SK-N-SH (cell line): Measurements from ENCODE around the gene TRAPPC8. TPM values are rescaled to one million over a fixed set of nuclear protein-coding genes. Genes with fewer than 3 reads are reported as not detected.

Experiments used
- CTCF ChIA-PET: fragments of 300-600, 350-600 bp; formaldehyde crosslinking; extraction: SDS; loops from one replicate; lab custom pipeline; 2021; lab: Yijun Ruan, JAX
- POLR2A ChIA-PET: fragments of 350-600 bp; sonication (Branson Sonifier 250); formaldehyde crosslinking; extraction: SDS; loops from one replicate; lab custom pipeline; 2020; ENCODE audit warnings: antibody characterized with exemption, inconsistent platforms; lab: Yijun Ruan, JAX
- DNase-seq: peaks from one replicate; pipeline ENCODE4 v3.0.0; 2012
- H2AFZ ChIP-seq: fragments of 200-600 bp; sonication (generic); 2 replicates; pipeline ENCODE4 v1.8.1; 2016; ENCODE audit warnings: antibody characterized with exemption, mild to moderate bottlenecking, low read depth
- H3F3A ChIP-seq: fragments of 200-600 bp; sonication (generic); replicated peaks from 2 replicates; pipeline ENCODE3; 2016; ENCODE audit warnings: antibody characterized with exemption, mild to moderate bottlenecking; ENCODE audit not compliant: insufficient read depth
- H3K27ac ChIP-seq, 2 experiments: fragments of 200-500 bp in 1 of 2; fragments of 200-600 bp in 1 of 2; sonication (Bioruptor generic) in 1 of 2; sonication (generic), shearing (Covaris generic) in 1 of 2; 2 replicates each; pipeline versions ENCODE4 v1.5.1 to v1.6.1; 2014 to 2016; ENCODE audit warnings: low read depth in 2 of 2, inconsistent platforms in 1 of 2, low read length in 1 of 2, mild to moderate bottlenecking in 1 of 2, mixed read lengths in 1 of 2
- H3K27me3 ChIP-seq: fragments of 200-600 bp; sonication (generic), shearing (Covaris generic); 2 replicates; pipeline ENCODE4 v1.6.1; 2016; ENCODE audit warnings: mixed run types; ENCODE audit not compliant: insufficient read depth
- H3K36me3 ChIP-seq, 2 experiments: fragments of 200-500 bp in 1 of 2; fragments of 200-600 bp in 1 of 2; sonication (Bioruptor generic) in 1 of 2; sonication (generic) in 1 of 2; replicated peaks in 1 of 2; 2 replicates each; pipeline versions ENCODE3 to v1.5.1; 2014 to 2016; ENCODE audit warnings: low read length in 1 of 2, mild to moderate bottlenecking in 1 of 2; ENCODE audit not compliant: insufficient read depth in 2 of 2, control insufficient read depth in 1 of 2
- H3K4me1 ChIP-seq, 2 experiments: fragments of 200-500 bp in 1 of 2; fragments of 200-600 bp in 1 of 2; sonication (Bioruptor generic) in 1 of 2; sonication (generic), shearing (Covaris generic) in 1 of 2; 2 replicates each; pipeline versions ENCODE4 v1.5.1 to v1.6.1; 2014 to 2016; ENCODE audit warnings: low read depth in 1 of 2, low read length in 1 of 2, mixed run types in 1 of 2; ENCODE audit not compliant: insufficient read depth in 2 of 2, control insufficient read depth in 1 of 2
- H3K4me2 ChIP-seq: fragments of 200-600 bp; sonication (generic), shearing (Covaris generic); 2 replicates; pipeline ENCODE4 v1.6.1; 2017; ENCODE audit warnings: mixed run types
- H3K4me3 ChIP-seq, 2 experiments: fragments of 200-500 bp in 1 of 2; fragments of 200-600 bp in 1 of 2; sonication (Bioruptor generic) in 1 of 2; sonication (generic), shearing (Covaris generic) in 1 of 2; 2 replicates each; pipeline versions ENCODE4 v1.5.1 to v1.8.1; 2014 to 2016; ENCODE audit warnings: low read depth in 2 of 2, inconsistent platforms in 1 of 2, low read length in 1 of 2, mild to moderate bottlenecking in 1 of 2, mixed read lengths in 1 of 2, moderate library complexity in 1 of 2
- H3K79me2 ChIP-seq: fragments of 200-600 bp; sonication (generic); 2 replicates; pipeline ENCODE4 v1.8.1; 2017; ENCODE audit warnings: mild to moderate bottlenecking; ENCODE audit not compliant: insufficient read depth
- H3K9ac ChIP-seq: fragments of 200-600 bp; sonication (generic); 2 replicates; pipeline ENCODE4 v1.6.1; 2017; ENCODE audit warnings: mixed run types
- H3K9me2 ChIP-seq: fragments of 200-600 bp; sonication (generic); 2 replicates; pipeline ENCODE4 v1.6.1; 2017; ENCODE audit warnings: mixed run types
- H3K9me3 ChIP-seq: fragments of 200-600 bp; sonication (generic); 2 replicates; pipeline ENCODE4 v1.6.1; 2017; ENCODE audit warnings: mixed run types, mild to moderate bottlenecking, moderate library complexity
- H4K20me1 ChIP-seq: fragments of 200-600 bp; sonication (generic); 2 replicates; pipeline ENCODE4 v1.6.1; 2017; ENCODE audit warnings: mild to moderate bottlenecking, mixed run types; ENCODE audit not compliant: insufficient read depth
- CHD2 ChIP-seq: fragments of 150-350 bp; IDR thresholded peaks from 2 replicates; pipeline ENCODE4 v1.6.1; 2018; ENCODE audit warnings: low read length; ENCODE audit not compliant: partially characterized antibody
- ELF1 ChIP-seq: IDR thresholded peaks from 2 replicates; pipeline ENCODE4 v1.4.0; 2012
- EZH2phosphoT487 ChIP-seq: fragments of 200-600 bp; sonication (generic); IDR thresholded peaks from 2 replicates; pipeline ENCODE4 v1.6.1; 2017; ENCODE audit warnings: low read depth, mixed run types, mild to moderate bottlenecking, antibody characterized with exemption, moderate library complexity, borderline replicate concordance
- FOXJ3 ChIP-seq: sonication (generic); formaldehyde crosslinking; IDR thresholded peaks from 2 replicates; pipeline ENCODE4 v1.5.1; 2020; ENCODE audit warnings: mild to moderate bottlenecking, missing genetic modification reagents
- MEF2A ChIP-seq: IDR thresholded peaks from 2 replicates; pipeline ENCODE4 v1.4.0; 2012; ENCODE audit warnings: low read depth, borderline replicate concordance
- MXI1 ChIP-seq: IDR thresholded peaks from 2 replicates; pipeline ENCODE4 v1.6.1; 2012; ENCODE audit warnings: mild to moderate bottlenecking, low read depth, low read length, improper control_type of control experiment
- NFIC ChIP-seq: IDR thresholded peaks from 2 replicates; pipeline ENCODE4 v1.4.0; 2012; ENCODE audit warnings: borderline replicate concordance
- NRF1 ChIP-seq: IDR thresholded peaks from 2 replicates; pipeline ENCODE4 v1.6.1; 2012; ENCODE audit warnings: low read depth, mild to moderate bottlenecking, low read length
- POLR2AphosphoS5 ChIP-seq: IDR thresholded peaks from 2 replicates; pipeline ENCODE4 v1.6.1; 2012; ENCODE audit warnings: low read depth, low read length
- RAD21 ChIP-seq: IDR thresholded peaks from 2 replicates; pipeline ENCODE4 v1.6.1; 2012; ENCODE audit warnings: mild to moderate bottlenecking, low read length
- RXRA ChIP-seq: IDR thresholded peaks from 2 replicates; pipeline ENCODE4 v1.4.0; 2012; ENCODE audit warnings: low read depth, mild to moderate bottlenecking, borderline replicate concordance
- SIN3A ChIP-seq: IDR thresholded peaks from 2 replicates; pipeline ENCODE4 v1.6.1; 2012; ENCODE audit warnings: low read depth, mild to moderate bottlenecking, low read length, moderate library complexity, borderline replicate concordance
- TAF1 ChIP-seq: IDR thresholded peaks from 2 replicates; pipeline ENCODE4 v1.6.1; 2012; ENCODE audit warnings: low read depth, mild to moderate bottlenecking, low read length, moderate library complexity, borderline replicate concordance
- YY1 ChIP-seq: IDR thresholded peaks from 2 replicates; pipeline ENCODE4 v1.4.0; 2012; ENCODE audit warnings: low read depth, mild to moderate bottlenecking
- WGBS: methylation state at CpG from one replicate; pipeline ENCODE4 v1.1.6; 2017; ENCODE audit warnings: low lambda C conversion rate; 5-methylcytosine and 5-hydroxymethylcytosine counted together
- polyA plus RNA-seq, 3 experiments: library from polyadenylated mRNA; depleted of rRNA; stranded (reverse); fragments of >200 nt; gene quantifications; 2 replicates each; pipeline ENCODE4 v1.2.3, GENCODE V29; 2012
- TF ChIP-seq, protein P1 (sequence below): IDR thresholded peaks from 2 replicates; pipeline ENCODE4; 2012
- TF ChIP-seq, protein P2 (sequence below): IDR thresholded peaks from 2 replicates; pipeline ENCODE4 v1.6.1; 2012; ENCODE audit warnings: mild to moderate bottlenecking, low read depth, low read length, moderate library complexity
- TF ChIP-seq, protein P3 (sequence below): IDR thresholded peaks from 2 replicates; pipeline ENCODE4 v1.4.0; 2012; ENCODE audit warnings: low read depth
- TF ChIP-seq, protein P4 (sequence below): IDR thresholded peaks from 2 replicates; pipeline ENCODE4 v1.4.0; 2012; ENCODE audit warnings: low read depth, borderline replicate concordance
- TF ChIP-seq, protein P5 (sequence below): fragments of 150-350 bp; IDR thresholded peaks from 2 replicates; pipeline ENCODE4 v1.6.1; 2017; ENCODE audit warnings: antibody characterized with exemption, low read length, low read depth, borderline replicate concordance

Gene TRAPPC8
- polyA plus RNA-seq, 1 of the 3 experiments (the other 2 are of a cell fraction) = 14.9 TPM

DNA sequence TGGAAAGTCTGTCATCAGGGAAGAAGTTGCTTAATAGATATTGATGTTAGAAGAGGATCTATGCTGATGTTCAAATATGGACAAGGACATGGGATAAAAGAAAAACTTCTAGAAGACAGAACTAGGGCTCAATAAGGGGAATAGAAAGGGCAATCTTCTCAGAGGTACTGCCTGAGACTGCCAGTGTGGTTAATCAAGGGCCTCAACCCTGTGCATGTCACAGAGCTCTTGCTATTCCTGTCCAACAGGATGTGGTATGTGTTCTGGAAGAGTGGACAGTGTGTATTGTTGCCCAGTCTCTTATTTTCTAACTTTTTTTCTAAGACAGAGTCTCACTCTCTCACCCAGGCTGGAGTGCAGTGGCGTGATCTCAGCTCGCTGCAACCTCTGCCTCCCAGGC is 47.9 kb upstream of the TRAPPC8 start:
- Histone ChIP-seq H4K20me1 (no peaks in the 10 kb centered on the region), H3K36me3 (no peaks in the 10 kb centered on the region)
- WGBS = 57% methylated on average over 2 of the region's 2 CpGs
- CTCF ChIA-PET = no interaction called here
- TF ChIP-seq, protein P1, sequence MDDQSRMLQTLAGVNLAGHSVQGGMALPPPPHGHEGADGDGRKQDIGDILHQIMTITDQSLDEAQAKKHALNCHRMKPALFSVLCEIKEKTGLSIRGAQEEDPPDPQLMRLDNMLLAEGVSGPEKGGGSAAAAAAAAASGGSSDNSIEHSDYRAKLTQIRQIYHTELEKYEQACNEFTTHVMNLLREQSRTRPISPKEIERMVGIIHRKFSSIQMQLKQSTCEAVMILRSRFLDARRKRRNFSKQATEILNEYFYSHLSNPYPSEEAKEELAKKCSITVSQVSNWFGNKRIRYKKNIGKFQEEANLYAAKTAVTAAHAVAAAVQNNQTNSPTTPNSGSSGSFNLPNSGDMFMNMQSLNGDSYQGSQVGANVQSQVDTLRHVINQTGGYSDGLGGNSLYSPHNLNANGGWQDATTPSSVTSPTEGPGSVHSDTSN = no peak
- TF ChIP-seq TAF1 (no peak), NFIC (no peak), RAD21 (no peak), EZH2phosphoT487 (no peak), POLR2AphosphoS5 (no peak), YY1 (no peak), FOXJ3 (no peak), RXRA (no peak)
- TF ChIP-seq, protein P2, sequence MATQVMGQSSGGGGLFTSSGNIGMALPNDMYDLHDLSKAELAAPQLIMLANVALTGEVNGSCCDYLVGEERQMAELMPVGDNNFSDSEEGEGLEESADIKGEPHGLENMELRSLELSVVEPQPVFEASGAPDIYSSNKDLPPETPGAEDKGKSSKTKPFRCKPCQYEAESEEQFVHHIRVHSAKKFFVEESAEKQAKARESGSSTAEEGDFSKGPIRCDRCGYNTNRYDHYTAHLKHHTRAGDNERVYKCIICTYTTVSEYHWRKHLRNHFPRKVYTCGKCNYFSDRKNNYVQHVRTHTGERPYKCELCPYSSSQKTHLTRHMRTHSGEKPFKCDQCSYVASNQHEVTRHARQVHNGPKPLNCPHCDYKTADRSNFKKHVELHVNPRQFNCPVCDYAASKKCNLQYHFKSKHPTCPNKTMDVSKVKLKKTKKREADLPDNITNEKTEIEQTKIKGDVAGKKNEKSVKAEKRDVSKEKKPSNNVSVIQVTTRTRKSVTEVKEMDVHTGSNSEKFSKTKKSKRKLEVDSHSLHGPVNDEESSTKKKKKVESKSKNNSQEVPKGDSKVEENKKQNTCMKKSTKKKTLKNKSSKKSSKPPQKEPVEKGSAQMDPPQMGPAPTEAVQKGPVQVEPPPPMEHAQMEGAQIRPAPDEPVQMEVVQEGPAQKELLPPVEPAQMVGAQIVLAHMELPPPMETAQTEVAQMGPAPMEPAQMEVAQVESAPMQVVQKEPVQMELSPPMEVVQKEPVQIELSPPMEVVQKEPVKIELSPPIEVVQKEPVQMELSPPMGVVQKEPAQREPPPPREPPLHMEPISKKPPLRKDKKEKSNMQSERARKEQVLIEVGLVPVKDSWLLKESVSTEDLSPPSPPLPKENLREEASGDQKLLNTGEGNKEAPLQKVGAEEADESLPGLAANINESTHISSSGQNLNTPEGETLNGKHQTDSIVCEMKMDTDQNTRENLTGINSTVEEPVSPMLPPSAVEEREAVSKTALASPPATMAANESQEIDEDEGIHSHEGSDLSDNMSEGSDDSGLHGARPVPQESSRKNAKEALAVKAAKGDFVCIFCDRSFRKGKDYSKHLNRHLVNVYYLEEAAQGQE = no peak
- TF ChIP-seq, protein P3, sequence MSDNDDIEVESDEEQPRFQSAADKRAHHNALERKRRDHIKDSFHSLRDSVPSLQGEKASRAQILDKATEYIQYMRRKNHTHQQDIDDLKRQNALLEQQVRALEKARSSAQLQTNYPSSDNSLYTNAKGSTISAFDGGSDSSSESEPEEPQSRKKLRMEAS = no peak
- TF ChIP-seq, protein P4, sequence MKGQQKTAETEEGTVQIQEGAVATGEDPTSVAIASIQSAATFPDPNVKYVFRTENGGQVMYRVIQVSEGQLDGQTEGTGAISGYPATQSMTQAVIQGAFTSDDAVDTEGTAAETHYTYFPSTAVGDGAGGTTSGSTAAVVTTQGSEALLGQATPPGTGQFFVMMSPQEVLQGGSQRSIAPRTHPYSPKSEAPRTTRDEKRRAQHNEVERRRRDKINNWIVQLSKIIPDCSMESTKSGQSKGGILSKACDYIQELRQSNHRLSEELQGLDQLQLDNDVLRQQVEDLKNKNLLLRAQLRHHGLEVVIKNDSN = no peak
- TF ChIP-seq, all 33 proteins: peak for 0
- Histone ChIP-seq H3K4me1 (no peaks in the 10 kb centered on the region), H3K9me3 (no peaks in the 10 kb centered on the region), H3F3A (no peaks in the 10 kb centered on the region), H3K27ac (no peak overlapping the region), H3K9ac (no peak overlapping the region), H3K4me3 (no peak overlapping the region), H3K27me3 (no peaks in the 10 kb centered on the region; the same call in 1 of the 2 replicates), H3K9me2 (no peaks in the 10 kb centered on the region), H2AFZ (no peak overlapping the region), H3K4me2 (no peak overlapping the region), H3K79me2 (no peaks in the 10 kb centered on the region)
- DNase-seq = no peak
- POLR2A ChIA-PET = no interaction called here

GRCh38 chr18:31983976-31984375 is 41.0 kb upstream of the TRAPPC8 start:
- POLR2A ChIA-PET = no interaction called here
- Histone ChIP-seq H3K4me3 (no peak overlapping the region), H3K9ac (no peak overlapping the region), H4K20me1 (no peaks in the 10 kb centered on the region), H3K27ac (no peak overlapping the region), H3K9me2 (no peaks in the 10 kb centered on the region), H3K4me2 (no peak overlapping the region), H3F3A (no peaks in the 10 kb centered on the region), H3K27me3 (no peaks in the 10 kb centered on the region), H3K4me1 (no peaks in the 10 kb centered on the region), H3K36me3 (no peaks in the 10 kb centered on the region), H2AFZ (no peak overlapping the region), H3K79me2 (no peaks in the 10 kb centered on the region), H3K9me3 (no peaks in the 10 kb centered on the region)
- CTCF ChIA-PET = interaction anchor here (0.6 kb wide), 1 partner anchor 1038 kb away, joined by 3 read pairs; no protein-coding TSS in a partner anchor
- 45% methylated on average over 5 of the region's 5 CpGs for WGBS
- TF ChIP-seq, protein P5, sequence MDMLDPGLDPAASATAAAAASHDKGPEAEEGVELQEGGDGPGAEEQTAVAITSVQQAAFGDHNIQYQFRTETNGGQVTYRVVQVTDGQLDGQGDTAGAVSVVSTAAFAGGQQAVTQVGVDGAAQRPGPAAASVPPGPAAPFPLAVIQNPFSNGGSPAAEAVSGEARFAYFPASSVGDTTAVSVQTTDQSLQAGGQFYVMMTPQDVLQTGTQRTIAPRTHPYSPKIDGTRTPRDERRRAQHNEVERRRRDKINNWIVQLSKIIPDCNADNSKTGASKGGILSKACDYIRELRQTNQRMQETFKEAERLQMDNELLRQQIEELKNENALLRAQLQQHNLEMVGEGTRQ = no peak
- TF ChIP-seq CHD2 = no peak
- TF ChIP-seq, protein P4 = no peak
- TF ChIP-seq, protein P1 = no peak
- no peak for TF ChIP-seq TAF1
- no peak for TF ChIP-seq RXRA
- no peak for TF ChIP-seq EZH2phosphoT487
- no peak for TF ChIP-seq NRF1
- TF ChIP-seq ELF1 = no peak
- no peak for TF ChIP-seq YY1
- TF ChIP-seq MEF2A = no peak
- TF ChIP-seq SIN3A = no peak
- TF ChIP-seq MXI1 = no peak
- no peak for DNase-seq
